HepG2 (cell line): ENCODE measurements around the gene STH. TPM values are rescaled to one million over a fixed set of nuclear protein-coding genes. Genes with fewer than 3 reads are reported as not detected.
A peak's percentile ranks its signal among the peaks of the same experiment; 100 is the strongest.

Experiments
- ATAC-seq: fragments of 200-7000 bp; cut with Tn5 transposase; 3 replicates; pipeline ENCODE4 v1.9.1; 2020; ENCODE audit warnings: mild to moderate bottlenecking, moderate library complexity
- BruUV-seq: library from RNA; stranded (reverse); fragments of 400-500 nt; replicated peaks from 2 replicates; lab custom pipeline; 2021; lab: Mats Ljungman, UMichigan
- CTCF ChIA-PET: fragments of 300-600 bp; formaldehyde crosslinking; extraction: SDS; loops from one replicate; lab custom pipeline; 2021; ENCODE audit warnings: low total read pairs, inconsistent platforms, low intra/inter-chr PET ratio; lab: Yijun Ruan, JAX
- POLR2A ChIA-PET: fragments of 350-600 bp; sonication (Branson Sonifier 250); formaldehyde crosslinking; loops from one replicate; lab custom pipeline; 2020; ENCODE audit warnings: antibody characterized with exemption, inconsistent platforms; lab: Yijun Ruan, JAX
- DNase-seq: peaks from one replicate; pipeline ENCODE4 v3.0.0-alpha.2; 2015; ENCODE audit warnings: low spot score
- FAIRE-seq: peaks from 3 replicates; lab custom pipeline; 2011; peaks lifted over from hg19 to GRCh38; lab: Jason Lieb, UNC
- H2AFZ ChIP-seq: one replicate; pipeline ENCODE4 v1.6.1; 2011; ENCODE audit warnings: low read length, inconsistent platforms
- H3K27ac ChIP-seq: fragments of 300-600 bp; 3 replicates; pipeline ENCODE4 v1.8.0; 2011; ENCODE audit warnings: mixed run types, mild to moderate bottlenecking, mixed read lengths, low read length, inconsistent platforms; ENCODE audit not compliant: insufficient read depth; ENCODE audit errors: extremely low read length
- H3K27me3 ChIP-seq, 2 experiments: fragments of 200-600 bp in 1 of 2; 2 replicates in 1 of 2; 3 replicates in 1 of 2; pipeline versions ENCODE4 v1.6.0 to v1.8.0; 2011; ENCODE audit warnings: low read length in 2 of 2, mild to moderate bottlenecking in 2 of 2, moderate library complexity in 2 of 2, inconsistent platforms in 1 of 2; ENCODE audit not compliant: insufficient read depth in 2 of 2, control insufficient read depth in 1 of 2
- H3K36me3 ChIP-seq, 2 experiments: fragments of 200-600 bp in 1 of 2; replicated peaks in 1 of 2; 2 replicates in 1 of 2; 3 replicates in 1 of 2; pipeline versions ENCODE4 v1.5.1 to v1.8.0; 2011; ENCODE audit warnings: low read length in 2 of 2, inconsistent platforms in 1 of 2; ENCODE audit not compliant: insufficient read depth in 2 of 2, control insufficient read depth in 1 of 2
- H3K4me1 ChIP-seq: 2 replicates; pipeline ENCODE4 v1.5.1; 2012; ENCODE audit warnings: low read length, inconsistent platforms; ENCODE audit not compliant: insufficient read depth
- H3K4me2 ChIP-seq: 2 replicates; pipeline ENCODE4 v1.6.0; 2011; ENCODE audit warnings: low read depth, low read length, inconsistent platforms
- H3K4me3 ChIP-seq, 3 experiments: fragments of 200-600 bp in 1 of 3; sonication (generic), shearing (Covaris generic) in 1 of 3; replicated peaks in 1 of 3; 2 replicates each; pipeline ENCODE4 v1.5.1; 2011 to 2016; ENCODE audit warnings: low read length in 3 of 3, inconsistent platforms in 2 of 3, low read depth in 2 of 3, mild to moderate bottlenecking in 2 of 3, control low read depth in 1 of 3, mixed read lengths in 1 of 3; ENCODE audit not compliant: insufficient read depth in 1 of 3
- H3K79me2 ChIP-seq: one replicate; pipeline ENCODE4 v1.6.1; 2011; ENCODE audit warnings: low read length, inconsistent platforms; ENCODE audit not compliant: insufficient read depth
- H3K9ac ChIP-seq: 2 replicates; pipeline ENCODE4 v1.6.0; 2011; ENCODE audit warnings: mild to moderate bottlenecking, low read depth, low read length, inconsistent platforms; ENCODE audit not compliant: insufficient read depth
- H3K9me3 ChIP-seq: 2 replicates; pipeline ENCODE4 v1.5.1; 2012; ENCODE audit warnings: mild to moderate bottlenecking, low read length
- H4K20me1 ChIP-seq: 2 replicates; pipeline ENCODE4 v1.6.0; 2011; ENCODE audit warnings: inconsistent platforms, mild to moderate bottlenecking, low read length, moderate library complexity; ENCODE audit not compliant: insufficient read depth
- DNMT1 ChIP-seq: sonication (generic); formaldehyde crosslinking; IDR thresholded peaks from 2 replicates; pipeline ENCODE4 v1.5.1; 2020; ENCODE audit warnings: mild to moderate bottlenecking, missing genetic modification reagents
- DZIP1 ChIP-seq: sonication (generic); formaldehyde crosslinking; IDR thresholded peaks from 2 replicates; pipeline ENCODE4 v1.5.0; 2020; ENCODE audit warnings: mild to moderate bottlenecking, missing genetic modification reagents
- PHF21A ChIP-seq: sonication (generic); formaldehyde crosslinking; IDR thresholded peaks from 2 replicates; pipeline ENCODE4 v1.5.0; 2020; ENCODE audit warnings: mild to moderate bottlenecking, missing genetic modification reagents
- SNAPC5 ChIP-seq: sonication (generic); formaldehyde crosslinking; IDR thresholded peaks from 2 replicates; pipeline ENCODE4 v1.8.1; 2023; ENCODE audit warnings: mild to moderate bottlenecking, missing genetic modification reagents, borderline replicate concordance
- ZNF768 ChIP-seq: sonication (generic); formaldehyde crosslinking; IDR thresholded peaks from 2 replicates; pipeline ENCODE4 v1.4.0; 2020; ENCODE audit warnings: missing genetic modification reagents
- WGBS: methylation state at CpG from one replicate; pipeline ENCODE4 v1.1.6; 2017; ENCODE audit warnings: low lambda C conversion rate; 5-methylcytosine and 5-hydroxymethylcytosine counted together
- in situ Hi-C: cut with HindIII; loops from 2 replicates; pipeline ENCODE4 v1.10.0; 2017; ENCODE audit warnings: low pct_unique_long_range_greater_than_20kb; ENCODE audit not compliant: extremely low pct_ligation_motif_present
- intact Hi-C: fragments of 100-400 bp; cut with micrococcal nuclease; formaldehyde crosslinking; loops from one replicate; pipeline ENCODE4 v1.10.0; 2022; ENCODE audit not compliant: unreplicated experiment
- polyA plus RNA-seq, 8 experiments: library from polyadenylated mRNA; depleted of rRNA in 3 of 8; stranded (reverse) in 7 of 8; unstranded in 1 of 8; fragments of >200 nt; fragmentation: Illumina TruSeq in 4 of 8; extraction: Trizol in 4 of 8; gene quantifications; 2 replicates each; pipeline versions ENCODE4 v1.2.1 to v1.2.3, GENCODE V29; 2011 to 2016; ENCODE audit warnings: low read depth in 4 of 8, missing spikeins in 1 of 8, mixed read lengths in 1 of 8; ENCODE audit not compliant: insufficient read depth in 1 of 8
- total RNA-seq, 5 experiments: library from RNA; depleted of rRNA; stranded (reverse); fragments of >200 nt; fragmentation: Illumina TruSeq; extraction: Trizol; gene quantifications; 2 replicates each; pipeline ENCODE4 v1.2.3, GENCODE V29; 2016; ENCODE audit warnings: low read depth in 1 of 5

STH gene
- total and polyA plus RNA-seq, 2 of the 13 experiments (the other 11 are each of a cell fraction or from before 2014, with no cell fraction given): not detected

- no peak overlapping the region for H3K4me2 ChIP-seq
- no peak for FAIRE-seq
These were observed 15.3 kb upstream of the STH start for GRCh38 chr17:45983614-45984310.

GRCh38 chr17:45984368-45984767 lies 14.7 kb upstream of the STH start:
- ChIA-PET POLR2A (no interaction called here), CTCF (no interaction called here)
- Histone ChIP-seq H3K9me3 (no peaks in the 10 kb centered on the region), H3K27ac (no peak overlapping the region), H3K27me3 (peaks cover 0 to 9% of the 10 kb centered on the region in 2 experiments; a peak in 2 of 5 replicates), H3K4me2 (no peak overlapping the region), H3K36me3 (no peaks in the 10 kb centered on the region), H3K4me3 (no peak overlapping the region), H3K4me1 (peaks cover 23% of the 10 kb centered on the region), H4K20me1 (no peaks in the 10 kb centered on the region), H3K9ac (no peak overlapping the region), H3K79me2 (no peaks in the 10 kb centered on the region), H2AFZ (no peak overlapping the region)
- DNase-seq (no peak), ATAC-seq (no peak), FAIRE-seq (no peak)
- TF ChIP-seq PHF21A (CRISPR knock-in tag) (no peak), DZIP1 (CRISPR knock-in tag) (peak; percentile 33; the same call in 1 of the 2 replicates), ZNF768 (CRISPR knock-in tag) (peak; percentile 96)
- no TSS peak for BruUV-seq
- 64% methylated on average over 5 of the region's 5 CpGs for WGBS
- in situ Hi-C loops: no loop called here
- intact Hi-C loops: no loop called here

More at GRCh38 chr17:45983614-45984310, 15.3 kb upstream of the STH start:
- ATAC-seq (no peak), DNase-seq (no peak)
- no peak overlapping the region for H2AFZ ChIP-seq
- H3K36me3 ChIP-seq: no peaks in the 10 kb centered on the region
- H3K9ac ChIP-seq: no peak overlapping the region
- peaks cover 19% of the 10 kb centered on the region for H3K4me1 ChIP-seq
- H3K27me3 ChIP-seq: peaks cover 0 to 9% of the 10 kb centered on the region in 2 experiments; a peak in 2 of 5 replicates
- WGBS: 67% methylated on average over 24 of the region's 31 CpGs
- in situ Hi-C loops: no loop called here
- TF ChIP-seq DNMT1 (0 out of 2 replicates have a peak, but pooled peaks have one; percentile 33), SNAPC5 (CRISPR knock-in tag) (no peak)
- TF ChIP-seq, all 625 proteins: peak for 1
- no peaks in the 10 kb centered on the region for H3K9me3 ChIP-seq
- ChIA-PET POLR2A (no interaction called here), CTCF (no interaction called here)
- H3K27ac ChIP-seq: no peak overlapping the region
- H3K79me2 ChIP-seq: no peaks in the 10 kb centered on the region
- H3K4me3 ChIP-seq: no peak overlapping the region
- H4K20me1 ChIP-seq: no peaks in the 10 kb centered on the region
- BruUV-seq: no TSS peak
- intact Hi-C loops: no loop called here
